Transverse colon (tissue), 3 donors: ENCODE measurements around the gene SPATS1.

Source experiments
- EP300 ChIP-seq: sonication (generic); formaldehyde crosslinking; IDR thresholded peaks from one replicate; pipeline ENCODE4 v1.6.1; 2017; ENCODE audit warnings: antibody characterized with exemption, low read depth
- TF ChIP-seq, protein P1 (sequence below), 5 experiments: fragments of 200-600 bp in 3 of 5; fragments of 450-650 bp in 2 of 5; sonication (generic) in 3 of 5; IDR thresholded peaks; 1 replicate in 2 of 5; 2 replicates in 3 of 5; pipeline ENCODE4 v1.5.1; 2016 to 2017; ENCODE audit warnings: antibody characterized with exemption in 5 of 5, inconsistent platforms in 3 of 5, mild to moderate bottlenecking in 2 of 5, moderate library complexity in 1 of 5

DNA sequence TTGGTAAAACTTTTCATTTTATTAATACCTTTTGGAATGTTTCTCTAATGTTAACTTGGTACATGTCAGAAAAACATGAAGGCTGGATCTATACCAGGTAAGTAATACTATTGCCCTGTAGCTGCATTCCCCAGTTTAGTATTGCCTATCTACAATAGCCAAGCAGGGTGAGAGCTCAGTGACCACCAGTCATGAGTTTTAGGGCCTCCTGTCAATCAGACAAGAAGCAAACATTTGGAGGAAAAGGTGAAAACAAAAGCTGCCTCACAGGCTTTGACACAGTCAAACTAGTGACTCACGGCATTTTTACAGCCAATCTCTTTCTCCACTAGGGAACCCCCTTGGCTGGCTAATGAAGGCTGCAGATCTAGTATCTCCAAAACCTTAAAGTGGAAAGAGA is 35.5 kb downstream of the SPATS1 start:
- TF ChIP-seq, protein P1, sequence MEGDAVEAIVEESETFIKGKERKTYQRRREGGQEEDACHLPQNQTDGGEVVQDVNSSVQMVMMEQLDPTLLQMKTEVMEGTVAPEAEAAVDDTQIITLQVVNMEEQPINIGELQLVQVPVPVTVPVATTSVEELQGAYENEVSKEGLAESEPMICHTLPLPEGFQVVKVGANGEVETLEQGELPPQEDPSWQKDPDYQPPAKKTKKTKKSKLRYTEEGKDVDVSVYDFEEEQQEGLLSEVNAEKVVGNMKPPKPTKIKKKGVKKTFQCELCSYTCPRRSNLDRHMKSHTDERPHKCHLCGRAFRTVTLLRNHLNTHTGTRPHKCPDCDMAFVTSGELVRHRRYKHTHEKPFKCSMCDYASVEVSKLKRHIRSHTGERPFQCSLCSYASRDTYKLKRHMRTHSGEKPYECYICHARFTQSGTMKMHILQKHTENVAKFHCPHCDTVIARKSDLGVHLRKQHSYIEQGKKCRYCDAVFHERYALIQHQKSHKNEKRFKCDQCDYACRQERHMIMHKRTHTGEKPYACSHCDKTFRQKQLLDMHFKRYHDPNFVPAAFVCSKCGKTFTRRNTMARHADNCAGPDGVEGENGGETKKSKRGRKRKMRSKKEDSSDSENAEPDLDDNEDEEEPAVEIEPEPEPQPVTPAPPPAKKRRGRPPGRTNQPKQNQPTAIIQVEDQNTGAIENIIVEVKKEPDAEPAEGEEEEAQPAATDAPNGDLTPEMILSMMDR (IDR thresholded peaks at IDR 0.05) = no peak
- no peak for TF ChIP-seq EP300
